ENCODE results near the gene RHBDL3.

DNA sequence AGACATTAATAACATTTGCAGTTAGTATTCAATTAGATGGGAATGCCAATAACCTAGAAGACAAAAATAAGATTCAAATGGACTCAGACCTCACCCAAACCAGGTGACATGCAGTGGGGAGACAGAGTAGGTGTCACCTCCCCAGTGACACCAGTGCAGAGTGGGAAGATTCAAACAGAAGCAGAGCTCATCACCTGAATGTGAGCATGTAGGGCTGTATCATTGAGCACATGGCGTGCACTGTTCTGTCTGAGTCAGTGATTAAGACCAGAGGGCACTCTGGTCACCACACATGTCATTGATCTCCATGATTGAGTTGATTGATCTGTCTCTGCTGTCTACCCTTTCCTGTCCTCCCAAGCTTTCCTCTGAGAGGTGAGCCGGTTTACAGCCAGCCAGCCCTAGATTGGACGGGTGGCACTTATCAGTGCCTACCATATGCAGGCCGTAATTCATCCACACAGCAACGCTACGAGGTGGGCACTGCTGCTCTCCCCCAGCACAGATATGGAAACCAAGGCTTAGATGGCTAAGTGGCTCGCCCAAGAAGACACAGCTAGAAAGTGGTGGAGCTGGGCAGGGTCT, 34.0 kb downstream of the RHBDL3 start:
- TF ChIP-seq, protein P1, sequence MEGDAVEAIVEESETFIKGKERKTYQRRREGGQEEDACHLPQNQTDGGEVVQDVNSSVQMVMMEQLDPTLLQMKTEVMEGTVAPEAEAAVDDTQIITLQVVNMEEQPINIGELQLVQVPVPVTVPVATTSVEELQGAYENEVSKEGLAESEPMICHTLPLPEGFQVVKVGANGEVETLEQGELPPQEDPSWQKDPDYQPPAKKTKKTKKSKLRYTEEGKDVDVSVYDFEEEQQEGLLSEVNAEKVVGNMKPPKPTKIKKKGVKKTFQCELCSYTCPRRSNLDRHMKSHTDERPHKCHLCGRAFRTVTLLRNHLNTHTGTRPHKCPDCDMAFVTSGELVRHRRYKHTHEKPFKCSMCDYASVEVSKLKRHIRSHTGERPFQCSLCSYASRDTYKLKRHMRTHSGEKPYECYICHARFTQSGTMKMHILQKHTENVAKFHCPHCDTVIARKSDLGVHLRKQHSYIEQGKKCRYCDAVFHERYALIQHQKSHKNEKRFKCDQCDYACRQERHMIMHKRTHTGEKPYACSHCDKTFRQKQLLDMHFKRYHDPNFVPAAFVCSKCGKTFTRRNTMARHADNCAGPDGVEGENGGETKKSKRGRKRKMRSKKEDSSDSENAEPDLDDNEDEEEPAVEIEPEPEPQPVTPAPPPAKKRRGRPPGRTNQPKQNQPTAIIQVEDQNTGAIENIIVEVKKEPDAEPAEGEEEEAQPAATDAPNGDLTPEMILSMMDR (IDR thresholded peaks at IDR 0.05): no peak
- no peak for TF ChIP-seq EZH2 (IDR thresholded peaks at IDR 0.05; ENCODE audit: borderline replicate concordance, insufficient read depth, low read depth, low read length, poor library complexity, severe bottlenecking)

Measured in B cell (primary cell).